Neural crest cell (in vitro differentiated cells): ENCODE data around the gene SLC12A7. TPM values are rescaled to one million over a fixed set of nuclear protein-coding genes. Genes with fewer than 3 reads are reported as not detected.
A peak's percentile ranks its signal among the peaks of the same experiment; 100 is the strongest.

ENCODE experiments used
- DNase-seq: peaks from one replicate; pipeline ENCODE4 v3.0.0; 2021; ENCODE audit warnings: low read depth, mixed read lengths, low spot score
- H3K27ac Mint-ChIP-seq: one replicate; pipeline ENCODE4 v1.8.0; 2021; ENCODE audit warnings: mild to moderate bottlenecking, mixed read lengths; ENCODE audit not compliant: unreplicated experiment
- H3K27me3 Mint-ChIP-seq: 2 replicates; pipeline ENCODE4 v1.8.0; 2021; ENCODE audit warnings: low read depth, mild to moderate bottlenecking, mixed read lengths
- H3K36me3 Mint-ChIP-seq: 2 replicates; pipeline ENCODE4 v1.8.0; 2021; ENCODE audit warnings: low read depth, mild to moderate bottlenecking, mixed read lengths
- H3K4me1 Mint-ChIP-seq: 2 replicates; pipeline ENCODE4 v1.8.0; 2021; ENCODE audit warnings: mixed read lengths
- H3K4me3 Mint-ChIP-seq: one replicate; pipeline ENCODE4 v1.8.0; 2021; ENCODE audit warnings: mild to moderate bottlenecking, mixed read lengths
- H3K9me3 Mint-ChIP-seq: 2 replicates; pipeline ENCODE4 v1.8.0; 2021; ENCODE audit warnings: mixed read lengths
- CTCF ChIP-seq: fragments of 200-600 bp; sonication (generic); conservative IDR thresholded peaks from 2 replicates; pipeline ENCODE4 v1.5.0; 2021; ENCODE audit warnings: antibody characterized with exemption, mild to moderate bottlenecking
- total RNA-seq: library from RNA; stranded (reverse); gene quantifications from 2 replicates; pipeline ENCODE4 v1.2.1, GENCODE V29; 2021

SLC12A7 gene
- total RNA-seq, 1 donor from 2014 or later, result 40.7 TPM

- no peak overlapping the region for H3K27ac Mint-ChIP-seq
- H3K4me1 Mint-ChIP-seq, result peaks cover 17% of the 10 kb centered on the region
- no peak overlapping the region for H3K4me3 Mint-ChIP-seq
- no peaks in the 10 kb centered on the region for H3K27me3 Mint-ChIP-seq
- peaks cover 29% of the 10 kb centered on the region for H3K36me3 Mint-ChIP-seq
- H3K9me3 Mint-ChIP-seq, result peaks cover 47% of the 10 kb centered on the region
- TF ChIP-seq CTCF, result no peak
- DNase-seq, result no peak
Observed at GRCh38 chr5:1048162-1048721, 63.6 kb downstream of the SLC12A7 start.

DNA sequence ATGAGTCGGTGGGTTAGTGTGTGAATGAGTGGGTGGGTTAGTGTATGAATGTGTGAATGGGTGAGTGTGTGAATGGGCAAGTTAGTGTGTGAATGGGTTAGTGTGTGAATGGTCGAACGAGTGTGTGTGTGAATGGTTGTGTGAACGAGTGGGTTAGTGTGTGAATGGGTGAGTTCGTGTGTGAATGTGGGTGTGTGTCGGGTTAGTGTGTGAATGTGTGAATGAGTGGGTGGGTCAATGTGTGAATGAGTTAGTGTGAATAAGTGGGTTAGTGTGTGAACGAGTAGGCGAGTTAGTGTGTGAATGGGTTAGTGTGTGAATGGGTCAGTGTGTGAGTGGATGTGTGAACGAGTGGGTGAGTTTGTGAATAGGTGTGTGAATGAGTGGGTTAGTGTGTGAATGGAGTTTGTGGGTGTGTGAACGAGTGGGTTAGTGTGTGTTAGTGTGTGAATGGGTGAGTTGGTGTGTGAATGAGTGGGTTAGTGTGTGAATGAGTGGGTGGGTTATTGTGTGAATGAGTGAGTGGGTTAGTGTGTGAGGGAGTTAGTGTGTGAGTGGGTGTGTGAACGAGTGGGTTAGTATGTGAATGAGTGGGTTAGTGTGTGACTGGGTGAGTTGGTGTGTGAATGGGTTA lies 64.4 kb downstream of the SLC12A7 start:
- H3K4me3 Mint-ChIP-seq, result no peak overlapping the region
- no peak for TF ChIP-seq CTCF
- peak overlapping the region; percentile 41 for H3K27ac Mint-ChIP-seq
- H3K27me3 Mint-ChIP-seq, result no peaks in the 10 kb centered on the region
- H3K36me3 Mint-ChIP-seq, result peaks cover 32% of the 10 kb centered on the region
- H3K4me1 Mint-ChIP-seq, result peaks cover 17% of the 10 kb centered on the region
- DNase-seq, result no peak
- peaks cover 55% of the 10 kb centered on the region for H3K9me3 Mint-ChIP-seq

- DNase-seq, result no peak
- no peak for TF ChIP-seq CTCF
- peaks cover 68% of the 10 kb centered on the region for H3K9me3 Mint-ChIP-seq
- H3K27ac Mint-ChIP-seq, result no peak overlapping the region
- H3K4me1 Mint-ChIP-seq, result peaks cover 22% of the 10 kb centered on the region
- peaks cover 41% of the 10 kb centered on the region for H3K36me3 Mint-ChIP-seq
- no peaks in the 10 kb centered on the region for H3K27me3 Mint-ChIP-seq
- peak overlapping the region; percentile 2 for H3K4me3 Mint-ChIP-seq
Observed at GRCh38 chr5:1045960-1046560, 65.8 kb downstream of the SLC12A7 start.

DNA sequence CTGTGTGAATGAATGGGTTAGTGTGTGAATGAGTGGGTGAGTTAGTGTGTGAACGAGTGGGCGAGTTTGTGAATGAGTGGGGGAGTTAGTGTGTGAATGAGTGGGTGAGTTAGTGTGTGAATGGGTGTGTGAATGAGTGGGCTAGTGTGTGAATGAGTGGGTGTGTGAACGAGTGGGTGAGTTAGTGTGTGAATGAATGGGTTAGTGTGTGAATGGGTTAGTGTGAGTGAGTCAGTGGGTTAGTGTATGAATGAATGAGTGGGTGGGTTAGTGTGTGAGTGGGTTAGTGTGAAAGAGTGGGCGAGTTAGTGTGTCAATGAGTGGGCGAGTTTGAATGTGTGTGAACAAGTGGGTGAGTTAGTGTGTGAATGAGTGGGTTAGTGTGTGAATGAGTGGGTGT lies 67.7 kb downstream of the SLC12A7 start:
- H3K36me3 Mint-ChIP-seq, result peaks cover 54% of the 10 kb centered on the region
- H3K9me3 Mint-ChIP-seq, result peaks cover 75% of the 10 kb centered on the region
- no peak overlapping the region for H3K4me3 Mint-ChIP-seq
- H3K27ac Mint-ChIP-seq, result no peak overlapping the region
- no peaks in the 10 kb centered on the region for H3K27me3 Mint-ChIP-seq
- peaks cover 17% of the 10 kb centered on the region for H3K4me1 Mint-ChIP-seq
- DNase-seq, result no peak
- no peak for TF ChIP-seq CTCF

GRCh38 chr5:1043327-1043726 lies 68.5 kb downstream of the SLC12A7 start:
- no peak for TF ChIP-seq CTCF
- no peak overlapping the region for H3K4me3 Mint-ChIP-seq
- H3K27me3 Mint-ChIP-seq, result no peaks in the 10 kb centered on the region
- DNase-seq, result no peak
- H3K36me3 Mint-ChIP-seq, result peaks cover 57% of the 10 kb centered on the region
- peaks cover 75% of the 10 kb centered on the region for H3K9me3 Mint-ChIP-seq
- H3K27ac Mint-ChIP-seq, result no peak overlapping the region
- peaks cover 17% of the 10 kb centered on the region for H3K4me1 Mint-ChIP-seq
